Neuronal stem cell (in vitro differentiated cells): ENCODE measurements around the gene AP5M1.
"Not testable (repeated sequence)": the region's sequence is repeated elsewhere in the genome, so short reads cannot be mapped to it uniquely, and the experiment has no call there.

Experiments
- DNase-seq: peaks from one replicate; pipeline ENCODE4 v3.0.0-alpha.2; 2013; ENCODE audit warnings: low spot score
- H2AFZ ChIP-seq: one replicate; pipeline ENCODE4 v1.6.1; 2013; ENCODE audit warnings: mild to moderate bottlenecking, low read length, inconsistent platforms
- H2AK5ac ChIP-seq: 2 replicates; pipeline ENCODE4 v1.6.1; 2013; ENCODE audit warnings: low read depth, mild to moderate bottlenecking, inconsistent platforms, low read length, moderate library complexity, mixed read lengths
- H2BK120ac ChIP-seq: 2 replicates; pipeline ENCODE4 v1.6.1; 2013; ENCODE audit warnings: low read depth, mild to moderate bottlenecking, inconsistent platforms, low read length, moderate library complexity, mixed read lengths
- H2BK12ac ChIP-seq: one replicate; pipeline ENCODE4 v1.6.1; 2013; ENCODE audit warnings: low read length, inconsistent platforms
- H2BK15ac ChIP-seq: 2 replicates; pipeline ENCODE4 v1.6.1; 2013; ENCODE audit warnings: mild to moderate bottlenecking, low read length, inconsistent platforms, mixed read lengths
- H2BK5ac ChIP-seq: one replicate; pipeline ENCODE4 v1.6.1; 2013; ENCODE audit warnings: inconsistent platforms, mild to moderate bottlenecking, low read length, moderate library complexity
- H3K14ac ChIP-seq: one replicate; pipeline ENCODE4 v1.6.1; 2013; ENCODE audit warnings: low read length, inconsistent platforms
- H3K18ac ChIP-seq: 2 replicates; pipeline ENCODE4 v1.6.1; 2013; ENCODE audit warnings: low read length, inconsistent platforms
- H3K23ac ChIP-seq: 2 replicates; pipeline ENCODE4 v1.6.1; 2013; ENCODE audit warnings: low read depth, mild to moderate bottlenecking, mixed read lengths, low read length, inconsistent platforms; ENCODE audit not compliant: poor library complexity
- H3K27ac ChIP-seq: replicated peaks from 3 replicates; pipeline ENCODE4 v1.5.1; 2013; ENCODE audit warnings: low read length, inconsistent platforms
- H3K27me3 ChIP-seq, 3 experiments: 2 replicates each; pipeline ENCODE4 v1.6.1; 2013; ENCODE audit warnings: low read length in 3 of 3, mild to moderate bottlenecking in 2 of 3, inconsistent platforms in 1 of 3, low read depth in 1 of 3, mixed read lengths in 1 of 3, moderate library complexity in 1 of 3; ENCODE audit not compliant: control insufficient read depth in 3 of 3, insufficient read depth in 3 of 3
- H3K36me3 ChIP-seq, 2 donors: replicated peaks in 1 of 2; 2 replicates each; pipeline ENCODE4 v1.6.1; 2013; ENCODE audit warnings: low read length in 2 of 2; ENCODE audit not compliant: control insufficient read depth in 2 of 2, insufficient read depth in 2 of 2
- H3K4ac ChIP-seq: 2 replicates; pipeline ENCODE4 v1.6.1; 2013; ENCODE audit warnings: inconsistent platforms, mild to moderate bottlenecking, low read length, moderate library complexity
- H3K4me1 ChIP-seq, 2 donors: 1 replicate in 1 of 2; 2 replicates in 1 of 2; pipeline ENCODE4 v1.6.1; 2013; ENCODE audit warnings: low read length in 2 of 2, low read depth in 1 of 2; ENCODE audit not compliant: control insufficient read depth in 2 of 2, insufficient read depth in 1 of 2
- H3K4me2 ChIP-seq: one replicate; pipeline ENCODE4 v1.6.1; 2013; ENCODE audit warnings: mild to moderate bottlenecking, low read length, inconsistent platforms; ENCODE audit not compliant: insufficient read depth, poor library complexity, severe bottlenecking
- H3K4me3 ChIP-seq, 2 donors: 2 replicates each; pipeline ENCODE4 v1.5.1; 2013; ENCODE audit warnings: low read length in 2 of 2, mild to moderate bottlenecking in 2 of 2, inconsistent platforms in 1 of 2, moderate library complexity in 1 of 2
- H3K79me1 ChIP-seq: one replicate; pipeline ENCODE4 v1.6.1; 2013; ENCODE audit warnings: low read depth, mild to moderate bottlenecking, inconsistent platforms, low read length, moderate library complexity
- H3K9ac ChIP-seq: one replicate; pipeline ENCODE4 v1.6.1; 2013; ENCODE audit warnings: mild to moderate bottlenecking, low read depth, low read length, inconsistent platforms; ENCODE audit not compliant: poor library complexity
- H3K9me3 ChIP-seq, 2 donors: replicated peaks in 1 of 2; 2 replicates each; pipeline versions ENCODE3 to v1.6.1; 2013; ENCODE audit warnings: low read length in 2 of 2, mild to moderate bottlenecking in 2 of 2, inconsistent platforms in 1 of 2, low read depth in 1 of 2, mixed read lengths in 1 of 2, moderate library complexity in 1 of 2; ENCODE audit not compliant: control insufficient read depth in 2 of 2, insufficient read depth in 1 of 2
- H4K8ac ChIP-seq: one replicate; pipeline ENCODE4 v1.6.1; 2013; ENCODE audit warnings: low read depth, mild to moderate bottlenecking, inconsistent platforms, low read length, moderate library complexity
- H4K91ac ChIP-seq: one replicate; pipeline ENCODE4 v1.6.1; 2013; ENCODE audit warnings: low read length, low read depth, mild to moderate bottlenecking, inconsistent platforms; ENCODE audit not compliant: poor library complexity
- WGBS, 2 donors: extraction: QIAGEN DNeasy Blood & Tissue Kit; methylation state at CpG; one replicate each; pipeline ENCODE4 v1.1.7; 2013; ENCODE audit warnings: missing lambda C conversion rate in 2 of 2, mixed read lengths in 1 of 2; ENCODE audit not compliant: insufficient read length in 2 of 2, insufficient replicate concordance in 1 of 2; ENCODE audit errors: extremely low coverage in 2 of 2; 5-methylcytosine and 5-hydroxymethylcytosine counted together

Gene AP5M1

GRCh38 chr14:57245941-57246340 is 22.8 kb upstream of the AP5M1 start:
- Histone ChIP-seq H2BK5ac (no peak overlapping the region), H2AFZ (no peak overlapping the region), H3K14ac (no peak overlapping the region), H2BK120ac (no peak overlapping the region), H2AK5ac (no peak overlapping the region), H3K4me3 (no peak overlapping the region), H3K23ac (no peak overlapping the region), H3K36me3 (peaks cover 1 to 65% of the 10 kb centered on the region in 2 donors), H3K4me2 (no peak overlapping the region), H2BK15ac (no peak overlapping the region), H3K18ac (no peak overlapping the region), H2BK12ac (no peak overlapping the region), H3K79me1 (no peaks in the 10 kb centered on the region), H3K4ac (no peak overlapping the region), H3K27ac (no peak overlapping the region), H3K9ac (no peak overlapping the region), H3K27me3 (no peaks in the 10 kb centered on the region), H4K91ac (no peak overlapping the region), H3K4me1 (no peaks in the 10 kb centered on the region), H3K9me3 (no peaks in the 10 kb centered on the region), H4K8ac (no peak overlapping the region)
- no peak for DNase-seq
- WGBS, 2 donors: no CpG with 5 or more reads among the region's 2 CpGs

- H3K79me1 ChIP-seq: no peaks in the 10 kb centered on the region
- no peak overlapping the region for H3K4ac ChIP-seq
- no peaks in the 10 kb centered on the region for H3K27me3 ChIP-seq
- no peak overlapping the region for H3K18ac ChIP-seq
- DNase-seq: no peak
- no peak overlapping the region for H2BK15ac ChIP-seq
- no peak overlapping the region for H2AK5ac ChIP-seq
- no peak overlapping the region for H3K23ac ChIP-seq
- no peak overlapping the region for H2BK5ac ChIP-seq
- no peak overlapping the region for H3K27ac ChIP-seq
- no peak overlapping the region for H3K9ac ChIP-seq
- no peak overlapping the region for H4K91ac ChIP-seq
- H3K9me3 ChIP-seq: no peaks in the 10 kb centered on the region
- no peak overlapping the region for H3K14ac ChIP-seq
- H4K8ac ChIP-seq: no peak overlapping the region
- no peaks in the 10 kb centered on the region for H3K4me1 ChIP-seq
- H2BK120ac ChIP-seq: no peak overlapping the region
- H3K4me3 ChIP-seq: no peak overlapping the region
- no CpG with 5 or more reads among the region's 2 CpGs for WGBS, 2 donors
- H2AFZ ChIP-seq: no peak overlapping the region
- peaks cover 0 to 60% of the 10 kb centered on the region in 2 donors for H3K36me3 ChIP-seq
- no peak overlapping the region for H2BK12ac ChIP-seq
- no peak overlapping the region for H3K4me2 ChIP-seq
These were observed 21.7 kb upstream of the AP5M1 start for GRCh38 chr14:57246933-57247657.

- peaks cover 3 to 55% of the 10 kb centered on the region in 2 donors for H3K36me3 ChIP-seq
These were observed 13.9 kb upstream of the AP5M1 start for GRCh38 chr14:57254884-57255283.

GRCh38 chr14:57258221-57258620 is 10.6 kb upstream of the AP5M1 start:
- H3K4me1 ChIP-seq, H3K4me2 ChIP-seq, H2BK5ac ChIP-seq, H3K18ac ChIP-seq, H2BK120ac ChIP-seq, H4K8ac ChIP-seq, H3K14ac ChIP-seq, H2AFZ ChIP-seq, DNase-seq, H3K9ac ChIP-seq, H3K23ac ChIP-seq, H2AK5ac ChIP-seq, H3K27me3 ChIP-seq, H2BK15ac ChIP-seq, H3K27ac ChIP-seq, H3K4ac ChIP-seq, H3K4me3 ChIP-seq, H2BK12ac ChIP-seq, H4K91ac ChIP-seq: not testable (repeated sequence)
- H3K79me1 ChIP-seq: peaks cover 12% of the 10 kb centered on the region
- no CpG with 5 or more reads among the region's 2 CpGs for WGBS, 2 donors
- H3K36me3 ChIP-seq: peaks cover 3 to 60% of the 10 kb centered on the region in 2 donors
- peaks cover 0 to 11% of the 10 kb centered on the region in 2 donors for H3K9me3 ChIP-seq

More at GRCh38 chr14:57254884-57255283, 13.9 kb upstream of the AP5M1 start:
- peaks cover 9% of the 10 kb centered on the region for H3K79me1 ChIP-seq
- no peak overlapping the region for H2AFZ ChIP-seq
- H4K8ac ChIP-seq: no peak overlapping the region
- no peak overlapping the region for H3K4me2 ChIP-seq
- no peak overlapping the region for H3K9ac ChIP-seq
- H2BK5ac ChIP-seq: no peak overlapping the region
- no peak overlapping the region for H3K18ac ChIP-seq
- H3K23ac ChIP-seq: no peak overlapping the region
- H2BK120ac ChIP-seq: no peak overlapping the region
- H4K91ac ChIP-seq: no peak overlapping the region
- H3K27me3 ChIP-seq: no peaks in the 10 kb centered on the region
- no peak for DNase-seq
- H2BK12ac ChIP-seq: no peak overlapping the region
- peaks cover 0 to 4% of the 10 kb centered on the region in 2 donors for H3K4me1 ChIP-seq
- H3K4me3 ChIP-seq: no peak overlapping the region
- no peak overlapping the region for H2AK5ac ChIP-seq
- H3K27ac ChIP-seq: no peak overlapping the region
- no peak overlapping the region for H3K4ac ChIP-seq
- peaks cover 0 to 11% of the 10 kb centered on the region in 2 donors for H3K9me3 ChIP-seq
- H2BK15ac ChIP-seq: no peak overlapping the region
- no peak overlapping the region for H3K14ac ChIP-seq
